ENCODE data around the gene OARD1. TPM values are rescaled to one million over a fixed set of nuclear protein-coding genes. Genes with fewer than 3 reads are reported as not detected.
A peak's percentile ranks its signal among the peaks of the same experiment; 100 is the strongest.
"Not testable (repeated sequence)": the region's sequence is repeated elsewhere in the genome, so short reads cannot be mapped to it uniquely, and the experiment has no call there.

OARD1 gene, protein sequence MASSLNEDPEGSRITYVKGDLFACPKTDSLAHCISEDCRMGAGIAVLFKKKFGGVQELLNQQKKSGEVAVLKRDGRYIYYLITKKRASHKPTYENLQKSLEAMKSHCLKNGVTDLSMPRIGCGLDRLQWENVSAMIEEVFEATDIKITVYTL
- total RNA-seq (10 to 100 TPM; 22.2 to 27.0 TPM), polyA plus RNA-seq (10 to 100 TPM; 22.4 to 26.2 TPM)
- long read RNA-seq, donor 1, transcript OARD1-210 (6 exons, 3,330 nt): major isoform, 5 of 34 reads
- long read RNA-seq, donor 1, partial matches to known transcripts: 13 of 34 reads
- long read RNA-seq, donor 1, other reads (novel, unspliced or antisense): 0 of 34 reads
- long read RNA-seq, donor 2, partial matches to known transcripts: 0 of 7 reads
- long read RNA-seq, donor 2, other reads (novel, unspliced or antisense): 0 of 7 reads
- long read RNA-seq, donor 3, transcript OARD1-202 (6 exons, 1,337 nt): major isoform, 5 of 15 reads
- long read RNA-seq, donor 3, partial matches to known transcripts: 0 of 15 reads
- long read RNA-seq, donor 3, other reads (novel, unspliced or antisense): 0 of 15 reads
- long read RNA-seq, donor 4, partial matches to known transcripts: 0 of 9 reads
- long read RNA-seq, donor 4, other reads (novel, unspliced or antisense): 0 of 9 reads
- long read RNA-seq, donor 5, transcript OARD1-210 (6 exons, 3,330 nt): major isoform, 11 of 52 reads
- long read RNA-seq, donor 5, partial matches to known transcripts: 23 of 52 reads
- long read RNA-seq, donor 5, other reads (novel, unspliced or antisense): 5 of 52 reads

DNA sequence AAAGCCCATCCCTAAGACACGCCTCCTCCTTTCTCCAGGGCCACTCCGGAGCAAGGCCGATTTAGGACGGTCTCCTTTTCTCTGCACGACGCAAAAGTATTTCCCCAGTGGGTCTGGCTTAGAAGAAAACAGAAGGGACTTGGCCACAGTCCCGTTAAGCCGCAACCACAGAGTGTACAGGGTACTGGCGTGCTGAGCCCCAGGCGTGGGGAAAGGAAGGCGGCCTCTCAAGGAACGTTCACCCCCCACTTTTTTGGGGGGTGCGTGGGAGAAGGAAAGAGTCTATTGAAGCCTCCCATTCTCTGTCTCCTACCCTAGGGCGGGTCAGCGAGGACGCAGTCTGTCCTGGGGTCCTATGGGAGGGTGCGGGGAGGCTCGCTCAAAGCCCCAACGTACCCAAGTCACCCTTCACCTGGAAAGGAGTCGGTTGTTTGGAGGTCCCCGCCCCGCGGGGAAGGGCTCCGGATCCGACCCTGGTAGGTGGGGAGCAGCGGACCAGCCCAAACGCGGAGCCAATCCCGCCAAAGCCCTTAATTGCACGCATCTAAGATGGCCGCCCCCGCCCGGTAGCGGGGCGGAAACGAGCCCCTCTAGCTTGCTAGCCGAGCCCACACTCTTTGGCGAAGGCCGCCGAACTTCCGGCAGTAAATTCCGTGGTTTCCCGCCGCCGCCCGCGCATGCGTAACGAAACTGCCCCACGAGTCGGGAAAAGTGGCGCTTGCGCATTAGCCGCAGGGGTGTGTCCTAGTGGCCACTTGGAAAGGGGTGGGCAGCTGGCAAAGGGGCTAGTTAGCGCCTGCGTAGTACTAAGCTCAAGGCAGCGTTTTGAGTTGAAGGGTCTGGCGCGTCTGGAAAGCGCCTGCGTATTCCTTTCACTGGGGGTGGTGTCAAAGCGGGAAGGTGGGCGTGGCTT lies at the start of gene OARD1:
Gene OARD1 (minus strand): TSS at position 434 of the 913 bp plus-strand sequence. CDS start 722 bp downstream, outside the sequence.
- H3K4me1 ChIP-seq (ENCODE audit: control insufficient read depth in 5 of 5, insufficient read depth in 5 of 5, low read length in 5 of 5): peaks cover 0 to 40% (median 15%) of the 10 kb centered on the region in 5 donors
- 0% methylated on average over 62 to 63 of the region's 63 CpGs for WGBS, 2 donors
- ATAC-seq (ENCODE audit: insufficient read depth, low FRiP score) (peak; percentile 81), DNase-seq (peak; percentile 100)
- H3K27ac ChIP-seq (ENCODE audit: low read depth in 1 of 2, low read length in 1 of 2): peak within 1 kb of the TSS; percentile 94 to 100
- H3K36me3 ChIP-seq (ENCODE audit: control insufficient read depth in 4 of 4, insufficient read depth in 4 of 4, low read length in 4 of 4): peaks cover 0 to 6% (median 4%) of the 10 kb centered on the region in 4 donors
- peak within 1 kb of the TSS; percentile 98 for H3K4me3 ChIP-seq
- peak within 1 kb of the TSS; percentile 93 to 97 for H3K9ac ChIP-seq (ENCODE audit: insufficient read depth in 1 of 2, low read length in 2 of 2)
- peaks cover 0 to 2% (median 0%) of the 10 kb centered on the region in 4 donors for H3K9me3 ChIP-seq (ENCODE audit: control insufficient read depth in 4 of 4, insufficient read depth in 3 of 4, low read length in 3 of 4)
- no peaks in the 10 kb centered on the region for H3K27me3 ChIP-seq (ENCODE audit: control insufficient read depth in 3 of 3, insufficient read depth in 3 of 3, low read length in 2 of 3)
- TF ChIP-seq, protein P1, sequence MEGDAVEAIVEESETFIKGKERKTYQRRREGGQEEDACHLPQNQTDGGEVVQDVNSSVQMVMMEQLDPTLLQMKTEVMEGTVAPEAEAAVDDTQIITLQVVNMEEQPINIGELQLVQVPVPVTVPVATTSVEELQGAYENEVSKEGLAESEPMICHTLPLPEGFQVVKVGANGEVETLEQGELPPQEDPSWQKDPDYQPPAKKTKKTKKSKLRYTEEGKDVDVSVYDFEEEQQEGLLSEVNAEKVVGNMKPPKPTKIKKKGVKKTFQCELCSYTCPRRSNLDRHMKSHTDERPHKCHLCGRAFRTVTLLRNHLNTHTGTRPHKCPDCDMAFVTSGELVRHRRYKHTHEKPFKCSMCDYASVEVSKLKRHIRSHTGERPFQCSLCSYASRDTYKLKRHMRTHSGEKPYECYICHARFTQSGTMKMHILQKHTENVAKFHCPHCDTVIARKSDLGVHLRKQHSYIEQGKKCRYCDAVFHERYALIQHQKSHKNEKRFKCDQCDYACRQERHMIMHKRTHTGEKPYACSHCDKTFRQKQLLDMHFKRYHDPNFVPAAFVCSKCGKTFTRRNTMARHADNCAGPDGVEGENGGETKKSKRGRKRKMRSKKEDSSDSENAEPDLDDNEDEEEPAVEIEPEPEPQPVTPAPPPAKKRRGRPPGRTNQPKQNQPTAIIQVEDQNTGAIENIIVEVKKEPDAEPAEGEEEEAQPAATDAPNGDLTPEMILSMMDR (IDR thresholded peaks at IDR 0.05; ENCODE audit: control extremely low read depth, extremely low read depth): no peak

DNA sequence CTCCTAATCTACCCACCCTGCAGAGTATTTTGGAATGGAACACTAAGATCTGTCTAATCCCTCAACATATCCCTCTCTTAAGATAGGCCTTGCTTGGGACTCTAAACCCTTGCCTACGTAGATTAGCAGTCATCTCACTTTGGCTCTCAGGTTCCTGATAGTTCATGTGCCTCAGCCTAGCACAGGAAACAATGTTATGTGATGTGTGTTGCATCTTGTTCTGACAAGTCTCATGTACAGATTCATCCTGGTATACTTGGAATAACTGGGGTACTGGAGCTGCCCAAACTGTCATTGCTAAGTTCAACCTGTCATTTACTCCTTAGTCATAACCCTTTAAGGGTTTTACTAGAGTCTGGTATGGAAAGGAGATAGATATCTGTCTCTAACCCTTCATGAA lies 47.9 kb upstream of the OARD1 start:
- H3K9ac ChIP-seq (ENCODE audit: insufficient read depth in 1 of 2, low read length in 2 of 2): no peak overlapping the region
- DNase-seq (no peak), ATAC-seq (ENCODE audit: insufficient read depth, low FRiP score) (no peak)
- 97 to 99% methylated on average over 1 of the region's 1 CpG for WGBS, 2 donors
- no peaks in the 10 kb centered on the region for H3K9me3 ChIP-seq (ENCODE audit: control insufficient read depth in 4 of 4, insufficient read depth in 3 of 4, low read length in 3 of 4)
- no peak overlapping the region for H3K27ac ChIP-seq (ENCODE audit: low read depth in 1 of 2, low read length in 1 of 2)
- no peaks in the 10 kb centered on the region for H3K27me3 ChIP-seq (ENCODE audit: control insufficient read depth in 3 of 3, insufficient read depth in 3 of 3, low read length in 2 of 3)
- H3K4me1 ChIP-seq (ENCODE audit: control insufficient read depth in 5 of 5, insufficient read depth in 5 of 5, low read length in 5 of 5): no peaks in the 10 kb centered on the region
- H3K36me3 ChIP-seq (ENCODE audit: control insufficient read depth in 4 of 4, insufficient read depth in 4 of 4, low read length in 4 of 4): peaks cover 0 to 5% (median 0%) of the 10 kb centered on the region in 4 donors
- TF ChIP-seq, protein P1 (IDR thresholded peaks at IDR 0.05; ENCODE audit: control extremely low read depth, extremely low read depth): no peak
- no peak overlapping the region for H3K4me3 ChIP-seq

DNA sequence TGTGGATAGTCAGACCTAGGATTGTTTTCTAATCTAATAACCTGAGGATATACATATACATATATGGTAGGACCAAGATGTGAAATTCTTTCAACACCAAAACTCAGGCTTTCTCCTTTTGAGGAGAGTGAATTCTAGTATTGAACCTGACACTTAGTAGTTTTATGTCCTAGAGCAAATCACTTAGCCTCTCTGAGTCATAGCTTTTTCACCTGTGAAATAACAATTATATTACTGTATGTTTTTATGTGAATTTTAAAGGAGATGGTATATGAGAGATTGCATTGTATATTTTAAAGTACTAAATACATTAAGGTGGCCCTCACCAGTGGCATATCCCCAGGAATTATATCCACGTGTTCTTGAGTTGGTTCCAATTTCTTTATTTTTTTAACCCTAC lies 47.4 kb upstream of the OARD1 start:
- H3K4me1 ChIP-seq (ENCODE audit: control insufficient read depth in 5 of 5, insufficient read depth in 5 of 5, low read length in 5 of 5): no peaks in the 10 kb centered on the region
- H3K9ac ChIP-seq (ENCODE audit: insufficient read depth in 1 of 2, low read length in 2 of 2): no peak overlapping the region
- H3K4me3 ChIP-seq: no peak overlapping the region
- DNase-seq (no peak), ATAC-seq (ENCODE audit: insufficient read depth, low FRiP score) (no peak)
- no peaks in the 10 kb centered on the region for H3K27me3 ChIP-seq (ENCODE audit: control insufficient read depth in 3 of 3, insufficient read depth in 3 of 3, low read length in 2 of 3)
- no peak overlapping the region for H3K27ac ChIP-seq (ENCODE audit: low read depth in 1 of 2, low read length in 1 of 2)
- H3K9me3 ChIP-seq (ENCODE audit: control insufficient read depth in 4 of 4, insufficient read depth in 3 of 4, low read length in 3 of 4): no peaks in the 10 kb centered on the region
- 40 to 67% methylated on average over 1 of the region's 1 CpG for WGBS, 2 donors
- H3K36me3 ChIP-seq (ENCODE audit: control insufficient read depth in 4 of 4, insufficient read depth in 4 of 4, low read length in 4 of 4): peaks cover 0 to 5% (median 0%) of the 10 kb centered on the region in 4 donors
- TF ChIP-seq, protein P1 (IDR thresholded peaks at IDR 0.05; ENCODE audit: control extremely low read depth, extremely low read depth): no peak

DNA sequence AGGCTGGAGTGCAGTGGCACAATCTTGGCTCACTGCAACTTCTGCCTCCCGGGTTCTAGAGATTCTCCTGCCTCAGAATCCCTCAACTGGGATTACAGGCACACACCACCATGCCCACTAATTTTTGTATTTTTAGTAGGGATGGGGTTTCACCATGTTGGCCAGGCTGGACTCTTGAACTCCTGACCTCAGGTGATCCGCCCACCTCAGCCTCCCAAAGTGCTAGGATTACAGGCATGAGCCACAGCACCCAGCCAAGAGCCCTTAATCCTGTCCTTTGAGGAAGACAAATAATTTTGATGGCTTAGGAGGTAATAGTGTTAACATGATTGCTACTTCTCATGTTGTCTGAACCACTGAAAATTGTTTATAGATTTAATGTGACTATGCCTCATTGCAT lies 42.9 kb upstream of the OARD1 start:
- H3K9me3 ChIP-seq (ENCODE audit: control insufficient read depth in 4 of 4, insufficient read depth in 3 of 4, low read length in 3 of 4); H3K36me3 ChIP-seq (ENCODE audit: control insufficient read depth in 4 of 4, insufficient read depth in 4 of 4, low read length in 4 of 4); H3K27ac ChIP-seq (ENCODE audit: low read depth in 1 of 2, low read length in 1 of 2); ATAC-seq (ENCODE audit: insufficient read depth, low FRiP score); H3K4me3 ChIP-seq; DNase-seq; H3K4me1 ChIP-seq (ENCODE audit: control insufficient read depth in 5 of 5, insufficient read depth in 5 of 5, low read length in 5 of 5); H3K27me3 ChIP-seq (ENCODE audit: control insufficient read depth in 3 of 3, insufficient read depth in 3 of 3, low read length in 2 of 3); H3K9ac ChIP-seq (ENCODE audit: insufficient read depth in 1 of 2, low read length in 2 of 2): not testable (repeated sequence)
- 87 to 97% methylated on average over 2 of the region's 2 CpGs for WGBS, 2 donors
